Vagina (tissue), 2 donors: ENCODE measurements around the gene CATSPERE. TPM values are rescaled to one million over a fixed set of nuclear protein-coding genes. Genes with fewer than 3 reads are reported as not detected.

Experiments used
- DNase-seq, 2 donors: peaks; one replicate each; pipeline ENCODE4 v3.0.0-alpha.2; 2017; ENCODE audit errors: extremely low spot score in 2 of 2
- H3K27ac ChIP-seq: fragments of 200-600 bp; sonication (generic); one replicate; pipeline ENCODE4 v1.5.1; 2019
- H3K27me3 ChIP-seq: fragments of 200-600 bp; sonication (generic); one replicate; pipeline ENCODE4 v1.5.1; 2019
- H3K36me3 ChIP-seq, 2 donors: fragments of 200-600 bp; sonication (generic); one replicate each; pipeline ENCODE4 v1.5.1; 2017 to 2019
- H3K4me1 ChIP-seq: fragments of 200-600 bp; sonication (generic); one replicate; pipeline ENCODE4 v1.5.1; 2019
- H3K4me3 ChIP-seq, 2 donors: fragments of 200-600 bp; sonication (generic); 1 replicate in 1 of 2; 2 replicates in 1 of 2; pipeline ENCODE4 v1.5.1; 2016 to 2019
- H3K9me3 ChIP-seq: fragments of 200-600 bp; sonication (generic); one replicate; pipeline ENCODE4 v1.5.1; 2019
- POLR2A ChIP-seq, 2 donors: fragments of 450-650 bp; IDR thresholded peaks; one replicate each; pipeline ENCODE4 v1.6.1; 2017; ENCODE audit warnings: antibody characterized with exemption in 2 of 2, mild to moderate bottlenecking in 2 of 2, moderate library complexity in 2 of 2
- POLR2AphosphoS5 ChIP-seq, 2 donors: sonication (generic); formaldehyde crosslinking; IDR thresholded peaks; one replicate each; pipeline ENCODE4 v1.9.0; 2017; ENCODE audit warnings: antibody characterized with exemption in 2 of 2, mild to moderate bottlenecking in 2 of 2, low read depth in 1 of 2; ENCODE audit not compliant: insufficient read depth in 1 of 2
- intact Hi-C: fragments of 100-400 bp; cut with DNase I; formaldehyde crosslinking; loops from one replicate; pipeline ENCODE4 v1.15.1; 2023
- total RNA-seq: library from RNA; depleted of rRNA; stranded (reverse); fragments of >200 nt; gene quantifications from one replicate; pipeline ENCODE4 v1.2.3, GENCODE V29; 2016
- TF ChIP-seq, protein P1 (sequence below), 3 experiments: fragments of 450-650 bp in 2 of 3; fragments of 200-600 bp in 1 of 3; sonication (generic) in 1 of 3; IDR thresholded peaks; one replicate each; pipeline ENCODE4 v1.5.1; 2017 to 2019; ENCODE audit warnings: antibody characterized with exemption in 3 of 3, mild to moderate bottlenecking in 2 of 3, moderate library complexity in 2 of 3

CATSPERE gene
- total RNA-seq, 1 donor from 2014 or later = 0.98 TPM

DNA sequence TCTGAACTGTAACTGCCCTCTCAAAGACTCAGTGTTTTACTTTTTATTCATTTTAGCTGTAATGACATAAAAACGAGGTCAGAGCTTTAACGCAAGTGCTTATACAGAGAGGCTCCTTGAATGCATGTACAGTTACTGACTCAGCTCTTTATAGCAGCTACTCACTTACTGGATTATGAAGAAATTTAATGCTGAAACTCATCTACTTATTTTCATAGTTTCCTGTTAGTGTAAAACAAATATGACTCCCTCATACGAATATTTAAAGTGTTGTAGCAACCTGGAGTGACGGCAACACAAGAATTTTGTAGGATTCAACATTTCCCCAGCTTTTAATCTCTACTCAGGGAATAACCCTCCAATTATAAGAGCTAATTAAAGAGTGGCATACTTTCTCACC, 42.0 kb upstream of the CATSPERE start:
- TF ChIP-seq POLR2A (IDR thresholded peaks at IDR 0.05) = no peak
- TF ChIP-seq, protein P1, sequence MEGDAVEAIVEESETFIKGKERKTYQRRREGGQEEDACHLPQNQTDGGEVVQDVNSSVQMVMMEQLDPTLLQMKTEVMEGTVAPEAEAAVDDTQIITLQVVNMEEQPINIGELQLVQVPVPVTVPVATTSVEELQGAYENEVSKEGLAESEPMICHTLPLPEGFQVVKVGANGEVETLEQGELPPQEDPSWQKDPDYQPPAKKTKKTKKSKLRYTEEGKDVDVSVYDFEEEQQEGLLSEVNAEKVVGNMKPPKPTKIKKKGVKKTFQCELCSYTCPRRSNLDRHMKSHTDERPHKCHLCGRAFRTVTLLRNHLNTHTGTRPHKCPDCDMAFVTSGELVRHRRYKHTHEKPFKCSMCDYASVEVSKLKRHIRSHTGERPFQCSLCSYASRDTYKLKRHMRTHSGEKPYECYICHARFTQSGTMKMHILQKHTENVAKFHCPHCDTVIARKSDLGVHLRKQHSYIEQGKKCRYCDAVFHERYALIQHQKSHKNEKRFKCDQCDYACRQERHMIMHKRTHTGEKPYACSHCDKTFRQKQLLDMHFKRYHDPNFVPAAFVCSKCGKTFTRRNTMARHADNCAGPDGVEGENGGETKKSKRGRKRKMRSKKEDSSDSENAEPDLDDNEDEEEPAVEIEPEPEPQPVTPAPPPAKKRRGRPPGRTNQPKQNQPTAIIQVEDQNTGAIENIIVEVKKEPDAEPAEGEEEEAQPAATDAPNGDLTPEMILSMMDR (IDR thresholded peaks at IDR 0.05) = no peak
- no peak for TF ChIP-seq POLR2AphosphoS5 (IDR thresholded peaks at IDR 0.05; ENCODE audit: insufficient read depth in 1 of 2, low read depth in 1 of 2)
- Histone ChIP-seq H3K4me1 (no peaks in the 10 kb centered on the region), H3K27me3 (no peaks in the 10 kb centered on the region), H3K27ac (no peak overlapping the region), H3K4me3 (no peak overlapping the region), H3K9me3 (no peaks in the 10 kb centered on the region), H3K36me3 (peaks cover 0 to 70% of the 10 kb centered on the region in 2 donors)
- intact Hi-C loops = no loop called here
- DNase-seq = no peak

DNA sequence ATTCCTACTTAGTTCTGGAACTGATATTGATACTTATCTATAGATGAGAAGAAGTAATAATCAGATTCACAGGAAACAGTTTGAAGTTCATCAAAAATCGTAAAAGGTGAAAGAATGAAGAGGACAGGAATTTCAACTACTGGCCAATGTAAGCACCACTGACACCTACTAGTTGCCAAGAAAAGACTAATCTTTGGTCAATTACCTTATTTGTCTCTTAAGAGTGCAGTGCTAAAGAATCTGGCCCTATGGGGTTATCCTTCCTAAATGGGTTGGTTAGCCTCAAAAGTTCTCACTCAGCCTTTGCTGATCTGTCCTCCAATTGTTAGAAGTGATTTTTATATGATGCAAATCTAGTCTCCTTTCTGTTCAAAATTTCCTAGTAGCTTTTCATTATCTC, 38.9 kb upstream of the CATSPERE start:
- no peaks in the 10 kb centered on the region for H3K9me3 ChIP-seq
- H3K4me3 ChIP-seq = no peak overlapping the region
- no peaks in the 10 kb centered on the region for H3K27me3 ChIP-seq
- no peak for TF ChIP-seq POLR2A (IDR thresholded peaks at IDR 0.05)
- no peak overlapping the region for H3K27ac ChIP-seq
- no peaks in the 10 kb centered on the region for H3K4me1 ChIP-seq
- peaks cover 0 to 48% of the 10 kb centered on the region in 2 donors for H3K36me3 ChIP-seq
- DNase-seq = no peak
- intact Hi-C loops = no loop called here

DNA sequence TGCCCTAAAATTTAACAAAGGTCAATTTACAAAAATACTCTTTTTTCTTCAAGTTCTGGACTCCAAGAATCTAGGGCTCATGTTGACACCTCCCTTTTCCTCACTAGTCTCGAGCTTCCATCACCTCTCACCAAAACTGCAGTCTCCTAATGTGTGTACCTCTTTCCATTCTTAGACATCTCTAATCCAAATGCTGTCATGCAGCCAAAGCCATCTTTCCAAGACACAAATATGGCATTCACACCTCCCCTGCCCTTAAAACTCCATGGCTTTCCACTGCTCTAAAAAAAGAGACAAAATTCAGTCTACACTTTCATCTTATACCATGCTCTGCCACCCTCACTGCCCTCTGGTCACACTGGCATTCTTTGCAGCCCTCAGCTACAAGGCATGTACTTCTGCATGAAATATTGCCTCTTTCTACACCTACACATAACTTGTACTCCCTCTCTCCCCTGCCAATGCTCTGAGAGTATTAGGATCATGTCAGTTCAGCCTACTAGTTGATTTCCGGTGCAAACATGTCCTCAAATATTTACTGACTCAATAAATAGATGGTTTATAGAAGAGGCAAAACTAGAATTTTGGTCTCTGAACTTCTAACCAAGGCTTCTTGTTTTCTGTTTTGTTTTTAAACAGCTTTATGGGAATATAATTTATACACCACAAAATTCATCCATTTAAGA, 36.3 kb upstream of the CATSPERE start:
- peaks cover 0 to 39% of the 10 kb centered on the region in 2 donors for H3K36me3 ChIP-seq
- TF ChIP-seq, protein P1 (IDR thresholded peaks at IDR 0.05) = no peak
- TF ChIP-seq POLR2AphosphoS5 (IDR thresholded peaks at IDR 0.05; ENCODE audit: insufficient read depth in 1 of 2, low read depth in 1 of 2) (no peak), POLR2A (IDR thresholded peaks at IDR 0.05) (no peak)
- DNase-seq = no peak
- no peak overlapping the region for H3K4me3 ChIP-seq
- H3K9me3 ChIP-seq = no peaks in the 10 kb centered on the region
- H3K27me3 ChIP-seq = no peaks in the 10 kb centered on the region
- no peaks in the 10 kb centered on the region for H3K4me1 ChIP-seq
- H3K27ac ChIP-seq = no peak overlapping the region
- intact Hi-C loops = no loop called here

DNA sequence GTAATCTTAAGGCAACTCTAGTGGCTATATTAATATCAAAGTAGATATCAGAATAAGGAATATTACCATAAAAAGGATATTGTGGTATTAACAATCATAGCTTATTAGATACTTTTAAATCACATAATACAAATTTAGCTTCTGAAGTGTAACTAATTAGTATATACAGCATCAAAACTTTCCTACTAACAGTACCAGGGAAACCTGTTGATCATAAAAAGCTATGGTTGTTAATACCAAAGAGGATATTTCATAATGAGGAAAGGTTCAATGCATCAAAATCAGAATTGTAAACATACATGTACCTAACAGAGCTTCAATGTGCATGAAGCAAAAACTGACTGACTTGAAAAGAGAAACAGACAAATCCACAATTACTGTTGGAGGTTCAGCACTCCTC, 33.4 kb upstream of the CATSPERE start:
- DNase-seq = no peak

DNA sequence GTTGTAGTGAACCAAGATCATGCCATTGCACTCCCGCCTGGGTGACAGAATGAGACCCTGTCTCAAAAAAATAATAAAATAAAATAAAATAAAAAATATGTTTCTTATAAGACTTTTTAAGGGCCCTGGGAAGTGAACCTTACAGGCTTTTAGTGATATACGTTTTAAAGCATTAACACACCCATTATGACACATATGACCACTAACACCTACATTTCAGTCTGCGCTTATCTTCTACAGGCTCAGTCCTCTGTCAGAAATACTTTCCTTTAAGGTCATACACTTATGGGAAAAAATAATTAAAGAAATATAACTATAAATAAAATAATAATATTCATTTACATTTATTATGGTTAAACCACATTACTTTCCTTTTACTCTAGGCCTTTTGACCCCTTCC, 31.3 kb upstream of the CATSPERE start:
- Histone ChIP-seq H3K9me3 (no peaks in the 10 kb centered on the region), H3K4me1 (no peaks in the 10 kb centered on the region), H3K4me3 (no peak overlapping the region), H3K36me3 (peaks cover 0 to 5% of the 10 kb centered on the region in 2 donors), H3K27ac (no peak overlapping the region), H3K27me3 (no peaks in the 10 kb centered on the region)
- TF ChIP-seq, protein P1 (IDR thresholded peaks at IDR 0.05) = no peak
- no peak for TF ChIP-seq POLR2AphosphoS5 (IDR thresholded peaks at IDR 0.05; ENCODE audit: insufficient read depth in 1 of 2, low read depth in 1 of 2)
- TF ChIP-seq POLR2A (IDR thresholded peaks at IDR 0.05) = no peak
- intact Hi-C loops = no loop called here
- DNase-seq = no peak

More for the DNA sequence above, 33.4 kb upstream of the CATSPERE start:
- Histone ChIP-seq H3K9me3 (no peaks in the 10 kb centered on the region), H3K4me3 (no peak overlapping the region), H3K27me3 (no peaks in the 10 kb centered on the region), H3K4me1 (no peaks in the 10 kb centered on the region), H3K27ac (no peak overlapping the region), H3K36me3 (peaks cover 0 to 18% of the 10 kb centered on the region in 2 donors)
- intact Hi-C loops = no loop called here
- no peak for TF ChIP-seq POLR2AphosphoS5 (IDR thresholded peaks at IDR 0.05; ENCODE audit: insufficient read depth in 1 of 2, low read depth in 1 of 2)
- TF ChIP-seq POLR2A (IDR thresholded peaks at IDR 0.05) = no peak
- TF ChIP-seq, protein P1 (IDR thresholded peaks at IDR 0.05) = no peak
